GM12864 (cell line): ENCODE measurements around the gene CLEC4F.

Experiments
- DNase-seq: peaks from one replicate; pipeline ENCODE4 v3.0.0-alpha.2; 2011; ENCODE audit warnings: low read depth
- H3K4me3 ChIP-seq: 2 replicates; pipeline ENCODE4 v1.5.1; 2011; ENCODE audit warnings: mild to moderate bottlenecking, low read depth, low read length, control low read depth
- TF ChIP-seq, protein P1 (sequence below): IDR thresholded peaks from 2 replicates; pipeline ENCODE4 v1.5.1; 2011; ENCODE audit warnings: low read depth, mild to moderate bottlenecking, moderate library complexity, low read length, control low read depth, inconsistent platforms; ENCODE audit errors: missing control alignments

CLEC4F gene

DNA sequence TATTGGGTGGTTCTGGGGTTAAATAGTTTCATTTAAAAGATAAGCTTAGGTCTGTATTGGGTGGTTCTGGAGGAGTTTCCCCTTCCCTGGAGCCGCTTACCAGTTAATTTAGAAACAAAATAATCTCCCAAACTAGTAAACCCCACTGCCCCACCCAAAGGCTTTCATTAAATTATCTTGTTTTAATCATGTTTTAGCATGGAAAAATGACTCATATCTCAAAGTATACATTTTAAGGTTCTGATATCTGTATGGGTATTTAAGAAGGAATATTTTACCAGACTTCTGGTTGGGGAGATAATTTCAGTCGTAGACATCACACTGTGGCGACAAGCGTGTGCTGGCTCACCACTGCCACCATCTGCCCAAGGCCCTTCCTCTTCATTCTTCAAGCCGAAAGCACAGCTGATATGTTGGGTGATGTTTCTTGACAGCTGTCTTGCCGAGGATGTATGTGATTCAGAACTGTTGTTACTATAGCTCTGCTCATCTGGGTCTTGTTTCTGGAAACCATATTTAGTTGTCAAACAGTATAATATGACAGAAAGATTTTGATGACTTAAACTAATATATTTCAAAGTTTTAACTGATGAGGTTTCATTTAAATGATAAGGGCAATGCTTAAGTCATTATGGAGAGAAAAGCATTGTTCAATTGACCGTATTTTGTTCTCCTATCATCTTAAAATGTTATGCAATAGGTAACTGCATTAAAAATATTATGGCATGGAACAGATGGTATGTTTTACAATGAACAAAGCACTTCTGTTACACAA lies 35.1 kb downstream of the CLEC4F start:
- DNase-seq, result no peak
- no peak overlapping the region for H3K4me3 ChIP-seq
- TF ChIP-seq, protein P1, sequence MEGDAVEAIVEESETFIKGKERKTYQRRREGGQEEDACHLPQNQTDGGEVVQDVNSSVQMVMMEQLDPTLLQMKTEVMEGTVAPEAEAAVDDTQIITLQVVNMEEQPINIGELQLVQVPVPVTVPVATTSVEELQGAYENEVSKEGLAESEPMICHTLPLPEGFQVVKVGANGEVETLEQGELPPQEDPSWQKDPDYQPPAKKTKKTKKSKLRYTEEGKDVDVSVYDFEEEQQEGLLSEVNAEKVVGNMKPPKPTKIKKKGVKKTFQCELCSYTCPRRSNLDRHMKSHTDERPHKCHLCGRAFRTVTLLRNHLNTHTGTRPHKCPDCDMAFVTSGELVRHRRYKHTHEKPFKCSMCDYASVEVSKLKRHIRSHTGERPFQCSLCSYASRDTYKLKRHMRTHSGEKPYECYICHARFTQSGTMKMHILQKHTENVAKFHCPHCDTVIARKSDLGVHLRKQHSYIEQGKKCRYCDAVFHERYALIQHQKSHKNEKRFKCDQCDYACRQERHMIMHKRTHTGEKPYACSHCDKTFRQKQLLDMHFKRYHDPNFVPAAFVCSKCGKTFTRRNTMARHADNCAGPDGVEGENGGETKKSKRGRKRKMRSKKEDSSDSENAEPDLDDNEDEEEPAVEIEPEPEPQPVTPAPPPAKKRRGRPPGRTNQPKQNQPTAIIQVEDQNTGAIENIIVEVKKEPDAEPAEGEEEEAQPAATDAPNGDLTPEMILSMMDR, result peak; percentile 47

DNA sequence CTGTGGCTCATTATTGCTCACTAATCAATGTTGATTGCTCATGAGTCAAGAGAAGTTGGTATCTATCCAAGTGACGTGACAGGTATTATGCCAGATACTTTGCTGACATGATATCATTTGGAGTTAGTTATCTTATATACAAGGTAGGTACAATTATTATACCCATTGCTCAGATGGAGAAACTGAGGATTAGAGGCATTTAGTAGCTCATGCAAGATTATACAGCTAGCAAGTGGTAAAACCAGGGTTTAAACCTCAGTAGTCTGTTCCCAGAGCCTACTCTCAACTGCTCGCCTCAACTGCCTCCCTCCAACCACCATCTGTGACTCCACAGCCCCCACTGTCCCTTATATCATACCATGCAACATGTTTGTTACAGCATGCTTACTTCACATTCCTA lies 36.1 kb downstream of the CLEC4F start:
- no peak overlapping the region for H3K4me3 ChIP-seq
- TF ChIP-seq, protein P1, result no peak
- no peak for DNase-seq

DNA sequence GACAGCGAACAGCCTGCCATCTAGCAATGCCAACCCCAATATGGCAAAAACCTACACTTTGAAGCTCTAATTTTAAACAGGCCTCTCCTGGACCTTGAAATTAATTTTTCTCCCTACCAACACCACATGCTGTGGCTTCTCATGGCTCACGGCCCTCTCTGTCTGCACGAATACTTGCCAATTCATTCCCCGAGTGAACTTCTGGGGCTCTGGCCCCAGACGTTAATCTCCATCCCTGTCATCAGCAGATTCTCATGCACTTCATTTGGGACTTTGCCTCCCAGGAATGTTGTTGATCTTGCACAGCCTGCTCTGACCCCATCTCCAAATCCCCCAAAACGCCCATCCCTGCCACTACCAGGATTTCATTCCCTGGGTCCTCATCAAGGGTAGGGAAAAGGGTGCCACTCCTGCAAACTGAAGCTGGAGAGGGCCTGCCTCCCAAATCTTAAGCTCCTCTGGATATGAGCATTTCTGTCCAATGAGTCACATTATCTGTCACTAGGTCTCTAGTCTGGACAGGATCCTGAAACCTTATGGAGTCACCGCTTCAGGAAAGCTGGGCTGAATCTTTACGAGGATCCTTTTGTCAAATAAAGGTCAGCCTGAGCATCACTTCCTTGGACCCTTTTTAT lies 40.4 kb downstream of the CLEC4F start:
- DNase-seq, result no peak
- TF ChIP-seq, protein P1, result no peak
- no peak overlapping the region for H3K4me3 ChIP-seq

DNA sequence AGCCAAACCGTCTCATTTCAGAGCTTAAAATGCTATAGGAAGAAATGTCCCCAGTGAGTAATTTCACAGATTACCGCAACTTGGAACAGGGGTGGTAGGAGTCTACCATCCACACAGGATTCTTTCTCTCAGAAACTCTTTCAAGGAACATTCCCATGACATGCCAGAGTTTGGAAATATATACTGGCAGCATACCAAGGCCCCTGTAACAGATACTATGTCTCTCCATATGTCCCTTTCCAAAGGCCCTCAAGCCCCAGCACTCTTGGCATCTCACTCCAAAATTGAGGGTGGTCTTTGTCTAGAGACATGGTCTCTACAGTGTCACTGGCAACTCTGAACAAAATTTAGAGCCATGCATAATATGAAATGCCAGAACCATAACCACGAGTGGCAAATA lies 40.9 kb downstream of the CLEC4F start:
- DNase-seq, result no peak
- TF ChIP-seq, protein P1, result no peak
- H3K4me3 ChIP-seq, result no peak overlapping the region

- TF ChIP-seq, protein P1, result no peak
- DNase-seq, result no peak
- H3K4me3 ChIP-seq, result no peak overlapping the region
Measured at GRCh38 chr2:70778676-70779075, 41.7 kb downstream of the CLEC4F start.

DNA sequence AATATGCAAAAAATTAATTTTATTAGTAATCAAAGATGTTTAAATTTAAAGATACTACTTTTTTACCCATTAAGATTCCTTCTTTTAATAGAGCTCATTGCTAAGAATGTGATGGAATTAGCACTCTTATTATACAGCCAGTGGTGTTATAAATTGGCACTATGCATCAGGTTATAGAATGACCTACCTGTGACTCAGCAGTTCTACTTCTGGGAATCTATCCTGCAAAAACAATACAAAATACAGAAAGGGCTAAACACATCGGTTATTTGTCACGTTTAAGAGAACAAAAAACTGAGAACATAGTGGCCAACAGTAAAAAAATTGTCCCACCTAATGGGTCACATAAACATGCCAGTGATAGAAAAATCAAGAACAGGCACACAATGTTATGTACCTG lies 42.9 kb downstream of the CLEC4F start:
- no peak overlapping the region for H3K4me3 ChIP-seq
- TF ChIP-seq, protein P1, result no peak
- DNase-seq, result no peak
